Stimulated activated CD4-positive, alpha-beta T cell treated with anti-CD3 and anti-CD28 coated beads, Interleukin-2, amount 100 ng/mL, for 48 hours (primary cell): ENCODE measurements around the gene KCTD21.

Experiments
- DNase-seq, 2 donors: peaks; one replicate each; pipeline ENCODE4 v3.0.0-alpha.2; 2020

The KCTD21 gene

GRCh38 chr11:78218707-78219492, 30.5 kb upstream of the KCTD21 start:
- DNase-seq, result no peak

DNA sequence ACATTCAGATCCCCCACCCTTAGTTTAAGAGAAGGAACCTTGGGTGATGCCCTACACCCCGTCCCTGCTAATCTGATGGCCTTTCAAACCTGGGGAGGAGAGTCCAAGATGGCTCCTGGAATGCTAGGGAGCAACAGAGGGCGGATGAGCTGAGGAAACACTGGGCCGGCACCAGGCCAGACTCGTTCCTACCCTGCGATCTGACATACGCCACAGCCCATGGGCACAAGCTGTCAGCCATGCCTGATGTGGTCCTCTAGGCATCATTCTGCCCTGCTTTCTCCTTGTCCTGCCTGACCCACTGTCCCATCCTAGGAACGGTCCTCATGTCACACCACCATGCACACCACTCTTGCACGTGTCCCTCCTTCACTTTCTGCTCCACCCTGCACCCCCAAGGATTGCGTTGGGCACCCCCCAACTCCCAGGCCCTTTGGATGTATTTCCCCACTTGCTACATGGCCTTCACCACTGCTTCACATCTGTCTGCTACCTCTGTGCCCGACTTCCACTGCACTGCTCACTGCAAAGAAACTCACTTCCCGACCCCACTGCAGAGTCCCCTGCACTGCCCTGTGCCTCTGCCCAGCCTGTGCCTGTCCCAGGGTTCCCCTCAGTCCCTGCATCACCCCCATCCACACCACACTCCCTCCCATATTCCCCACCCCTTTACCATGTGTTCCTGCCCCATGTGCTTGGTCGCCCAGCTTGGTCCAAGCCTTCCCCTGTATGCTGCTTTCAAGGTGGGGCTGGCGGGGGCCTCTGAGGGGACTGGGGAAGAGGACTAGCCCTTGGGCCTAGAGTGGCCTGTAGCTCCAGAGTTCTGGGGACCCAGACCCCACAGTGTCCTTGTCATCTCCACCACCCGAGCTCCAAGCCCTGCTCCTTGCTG, 29.5 kb upstream of the KCTD21 start:
- no peak for DNase-seq

DNA sequence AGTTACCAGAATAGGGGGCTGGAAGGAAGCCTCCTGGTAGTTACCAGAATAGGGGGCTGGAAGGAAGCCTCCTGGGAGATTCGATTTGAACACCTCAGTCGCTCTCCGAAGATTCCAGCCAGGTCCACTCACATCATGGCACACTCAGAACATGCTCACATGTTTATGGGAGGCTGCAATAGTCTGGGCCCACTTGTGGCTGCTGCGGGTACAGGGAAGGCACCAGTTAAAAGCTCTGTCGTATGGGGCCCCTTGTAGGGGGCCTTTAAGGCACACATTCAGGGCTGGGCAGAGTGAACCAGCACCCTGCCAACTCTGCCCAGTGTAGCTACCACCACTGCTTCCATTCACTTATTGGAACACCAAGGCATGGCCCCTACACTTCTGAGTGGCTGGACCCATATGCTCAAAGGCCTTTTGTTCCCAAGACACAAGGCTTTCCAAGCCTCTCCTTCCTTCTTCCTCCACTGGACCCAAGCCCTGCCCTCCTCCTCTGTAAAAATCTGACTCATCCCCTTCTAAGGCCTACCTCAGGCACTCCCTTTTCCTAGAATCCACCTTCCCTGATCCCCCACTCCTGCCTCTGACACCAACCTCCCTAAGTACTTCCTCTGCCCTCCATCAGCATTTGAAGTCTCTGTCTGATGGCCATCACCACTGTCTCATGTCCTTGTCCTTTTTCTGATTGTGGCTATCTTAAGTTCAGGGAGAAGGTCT, 28.3 kb upstream of the KCTD21 start:
- DNase-seq, result no peak

GRCh38 chr11:78216021-78216420, 27.6 kb upstream of the KCTD21 start:
- no peak for DNase-seq

DNA sequence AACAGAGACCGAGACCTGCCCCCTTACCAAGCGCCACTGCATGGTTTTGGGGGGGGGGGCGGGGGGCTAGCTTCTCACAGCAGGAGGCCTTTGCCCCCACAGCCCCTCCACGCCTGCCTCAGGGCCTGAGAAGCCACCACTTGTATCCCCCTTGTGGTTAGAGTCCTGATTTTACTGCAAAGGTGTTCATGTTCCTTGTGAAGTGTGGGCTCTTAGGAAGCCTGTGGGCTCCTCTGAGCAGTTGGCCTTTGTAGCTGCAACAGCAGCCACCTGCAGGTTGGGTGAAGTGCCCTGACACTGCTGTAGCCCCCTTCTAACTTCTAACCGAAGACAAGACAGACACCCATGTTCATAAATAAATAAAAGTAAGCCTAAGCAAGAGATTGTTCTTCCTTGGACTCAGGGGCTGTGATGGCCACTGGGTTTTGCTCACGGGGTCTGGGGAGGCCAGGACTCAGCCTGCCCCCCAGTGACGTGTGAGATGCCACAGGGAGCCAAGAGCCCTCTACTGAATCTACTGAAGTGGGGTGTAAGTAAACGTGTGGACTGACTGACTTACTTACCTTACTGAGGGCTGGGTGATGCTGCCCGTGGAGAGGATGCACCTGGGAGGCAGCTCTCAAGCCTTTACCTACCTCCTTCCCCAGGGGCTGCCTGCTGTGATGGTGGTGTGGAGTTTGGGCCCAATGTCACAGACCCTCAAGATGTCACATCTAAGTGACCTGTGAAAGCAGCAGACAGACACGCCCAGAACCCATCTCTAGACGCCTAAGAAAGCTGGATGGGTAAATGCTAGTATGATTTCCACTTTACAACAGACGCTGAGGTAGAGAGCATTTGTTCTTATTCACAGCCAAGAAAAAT, 26.1 kb upstream of the KCTD21 start:
- DNase-seq, result no peak

GRCh38 chr11:78213526-78214330, 25.3 kb upstream of the KCTD21 start:
- DNase-seq, result no peak

GRCh38 chr11:78212586-78213371, 24.4 kb upstream of the KCTD21 start:
- DNase-seq, result no peak

- DNase-seq, result no peak
Observed at GRCh38 chr11:78211565-78211964, 23.1 kb upstream of the KCTD21 start.

DNA sequence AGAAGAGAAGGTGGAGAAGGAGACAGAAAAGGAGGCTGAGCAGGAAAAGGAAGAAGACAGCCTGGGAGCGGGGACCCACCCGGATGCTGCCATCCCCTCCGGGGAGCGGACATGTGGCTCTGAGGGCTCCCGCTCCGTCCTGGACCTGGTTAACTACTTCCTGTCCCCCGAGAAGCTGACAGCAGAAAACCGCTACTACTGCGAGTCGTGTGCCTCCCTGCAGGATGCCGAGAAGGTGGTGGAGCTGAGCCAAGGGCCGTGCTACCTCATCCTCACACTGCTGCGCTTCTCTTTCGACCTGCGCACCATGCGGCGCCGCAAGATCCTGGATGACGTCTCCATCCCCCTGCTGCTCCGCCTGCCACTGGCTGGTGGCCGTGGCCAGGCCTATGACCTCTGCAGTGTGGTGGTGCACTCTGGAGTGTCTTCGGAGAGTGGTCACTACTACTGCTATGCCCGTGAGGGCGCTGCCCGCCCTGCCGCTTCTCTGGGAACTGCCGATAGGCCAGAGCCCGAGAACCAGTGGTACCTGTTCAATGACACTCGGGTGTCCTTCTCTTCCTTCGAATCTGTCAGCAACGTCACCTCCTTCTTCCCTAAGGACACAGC, 21.7 kb upstream of the KCTD21 start:
- no peak for DNase-seq

- no peak for DNase-seq
Observed at GRCh38 chr11:78209478-78209877, 21.1 kb upstream of the KCTD21 start.

GRCh38 chr11:78208257-78209165, 20.1 kb upstream of the KCTD21 start:
- no peak for DNase-seq

DNA sequence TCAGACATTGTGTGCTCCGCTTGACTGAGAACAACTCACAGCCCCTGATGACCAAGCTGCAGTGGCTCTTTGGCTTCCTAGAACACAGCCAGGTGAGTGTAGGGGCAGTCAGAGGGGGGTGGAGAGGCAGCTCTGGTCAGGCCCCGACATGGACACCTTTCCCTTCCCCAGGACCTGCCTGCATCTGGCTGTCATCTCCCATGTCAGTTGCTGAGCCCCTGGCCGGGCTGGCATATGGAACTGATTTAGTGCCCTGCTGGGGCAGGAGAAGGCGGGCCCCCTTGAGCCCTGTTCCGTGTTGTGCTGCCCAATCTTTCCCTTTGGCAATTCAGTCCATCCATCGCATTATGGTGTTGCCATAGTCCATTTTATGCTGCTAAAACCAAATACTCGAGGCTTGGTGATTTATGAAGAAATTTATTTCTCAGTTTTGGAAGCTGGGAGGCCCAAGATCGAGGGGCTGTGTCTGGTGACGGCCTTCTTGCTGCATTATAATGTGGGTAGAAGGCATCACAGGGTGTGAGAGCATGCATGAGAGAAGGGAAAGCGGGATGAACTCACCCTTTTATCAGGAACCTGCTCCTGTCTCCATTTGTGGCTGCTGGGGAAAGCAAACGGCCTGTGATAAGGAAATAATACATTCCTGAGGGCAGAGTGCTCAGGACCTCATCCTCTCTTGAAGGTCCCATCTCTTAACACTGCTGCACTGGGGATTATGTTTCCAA, 19.3 kb upstream of the KCTD21 start:
- no peak for DNase-seq

- no peak for DNase-seq
Observed at GRCh38 chr11:78205691-78206090, 17.3 kb upstream of the KCTD21 start.

- no peak for DNase-seq
Observed at GRCh38 chr11:78205256-78205655, 16.8 kb upstream of the KCTD21 start.

DNA sequence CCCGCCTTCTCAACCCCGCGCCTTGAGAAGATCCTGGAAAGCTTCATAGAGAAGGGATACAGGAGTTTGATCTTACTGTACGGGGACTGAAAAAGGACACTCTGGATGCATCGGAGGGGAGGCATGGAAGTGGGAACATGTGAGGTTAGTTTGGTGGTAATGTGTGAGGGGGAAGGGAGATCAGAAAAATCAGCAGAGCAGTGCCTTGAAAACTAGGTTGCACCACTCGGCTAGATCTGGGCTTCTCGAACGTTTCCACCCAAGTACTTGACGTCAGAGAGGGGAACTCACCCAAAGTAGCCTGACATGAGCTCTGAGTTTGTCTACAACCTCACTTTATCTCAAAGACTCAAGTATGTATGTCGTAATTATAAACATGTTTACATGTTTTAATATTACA, 14.8 kb upstream of the KCTD21 start:
- no peak for DNase-seq

DNA sequence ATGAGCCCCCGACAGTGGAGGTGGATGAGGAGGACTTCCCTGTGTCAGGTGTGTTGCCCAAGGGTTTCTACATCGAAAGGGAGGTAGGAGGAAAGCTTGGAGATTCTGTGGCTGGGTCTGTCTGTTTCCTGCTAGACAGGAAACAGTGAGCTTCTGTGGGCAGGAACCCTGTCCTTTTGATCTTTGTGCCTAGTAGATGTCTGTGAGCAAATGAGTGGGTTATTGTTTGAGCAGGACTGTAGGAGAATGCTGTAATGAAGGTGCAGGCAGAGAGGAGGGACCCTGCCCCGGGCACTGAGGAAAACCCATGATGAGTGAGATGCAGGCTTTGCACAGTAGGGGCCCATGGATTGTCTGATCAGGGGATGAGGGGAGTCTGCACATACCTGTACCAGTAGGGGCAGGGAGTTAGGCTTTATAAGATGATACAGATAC, 14.3 kb upstream of the KCTD21 start:
- DNase-seq, result peak in 1 of 2 donors; percentile 14

GRCh38 chr11:78201096-78201818, 12.8 kb upstream of the KCTD21 start:
- DNase-seq, result no peak

DNA sequence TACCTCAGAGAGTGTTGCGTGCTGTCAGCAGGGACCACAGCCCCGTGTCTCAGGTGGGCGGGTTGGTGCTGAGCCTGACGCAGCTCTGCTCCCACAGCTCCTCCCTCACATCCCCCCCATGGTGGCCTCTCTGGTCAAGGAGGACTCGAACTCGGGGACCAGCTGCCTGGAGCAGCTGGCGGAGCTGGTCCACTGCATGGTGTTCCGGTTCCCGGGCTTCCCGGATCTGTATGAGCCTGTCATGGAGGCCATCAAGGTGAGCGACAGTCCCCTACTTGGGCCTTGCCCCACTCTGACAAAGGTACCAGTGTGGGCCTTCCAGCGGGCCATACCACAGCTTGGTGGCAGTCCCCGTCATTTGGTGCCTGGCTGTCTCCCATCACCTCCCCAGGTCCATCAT, 12.1 kb upstream of the KCTD21 start:
- no peak for DNase-seq
